Lung microvascular endothelial cell (primary cell): ENCODE data around the gene ABHD3. TPM values are rescaled to one million over a fixed set of nuclear protein-coding genes. Genes with fewer than 3 reads are reported as not detected.
"Not testable (repeated sequence)": the region's sequence is repeated elsewhere in the genome, so short reads cannot be mapped to it uniquely, and the experiment has no call there.

Experiments used
- DNase-seq, 2 donors: peaks; one replicate each; pipeline versions ENCODE4 v3.0.0 to v3.0.0-alpha.2; 2010; ENCODE audit warnings: low read depth in 2 of 2
- total RNA-seq: library from RNA; depleted of rRNA; stranded (reverse); fragments of >200 nt; gene quantifications from 2 replicates; pipeline ENCODE4 v1.2.1, GENCODE V29; 2014

The ABHD3 gene
- total RNA-seq, 1 donor from 2014 or later: 6.9 TPM

GRCh38 chr18:21653361-21653760 is 51.2 kb downstream of the ABHD3 start:
- no peak for DNase-seq

DNA sequence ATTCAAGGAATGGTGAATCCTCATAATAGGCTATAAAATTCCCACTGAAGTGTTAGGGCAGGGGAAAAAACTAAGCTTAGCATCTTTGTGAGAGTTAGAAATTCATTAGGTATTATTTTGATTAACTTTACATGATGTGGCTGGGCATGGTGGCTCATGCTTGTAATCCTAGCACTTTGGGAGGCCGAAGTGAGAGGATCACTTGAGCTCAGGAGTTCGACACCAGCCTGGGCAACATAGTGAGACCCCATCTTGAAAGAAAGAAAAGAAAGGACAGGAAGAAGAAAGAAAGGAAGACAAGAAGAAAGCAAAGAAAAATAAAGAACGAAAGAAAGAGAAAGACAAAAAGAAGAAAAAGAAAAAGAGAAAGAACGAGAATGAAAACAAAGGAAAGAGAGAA is 52.5 kb downstream of the ABHD3 start:
- DNase-seq: no peak

DNA sequence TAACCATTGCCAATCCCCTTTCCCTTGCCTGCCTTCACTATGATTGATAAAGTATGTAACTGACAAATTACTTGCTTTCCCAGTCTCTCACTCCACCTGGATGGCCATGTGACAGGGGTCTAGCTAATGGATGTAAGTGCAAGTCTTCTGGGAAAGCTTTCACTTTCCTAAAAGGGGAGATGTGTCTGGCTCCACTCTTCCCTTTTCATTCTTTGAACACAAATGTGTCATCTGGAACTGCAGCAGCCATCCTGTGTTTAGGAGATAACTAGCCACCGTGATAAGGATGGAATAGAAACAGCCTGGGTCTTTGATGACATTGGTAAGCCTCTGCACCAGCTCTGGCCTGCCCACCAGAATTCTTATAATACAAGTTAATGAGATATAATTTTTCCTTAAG is 54.3 kb downstream of the ABHD3 start:
- no peak for DNase-seq

GRCh38 chr18:21640375-21640774 is 64.2 kb downstream of the ABHD3 start:
- not testable (repeated sequence) for DNase-seq

DNA sequence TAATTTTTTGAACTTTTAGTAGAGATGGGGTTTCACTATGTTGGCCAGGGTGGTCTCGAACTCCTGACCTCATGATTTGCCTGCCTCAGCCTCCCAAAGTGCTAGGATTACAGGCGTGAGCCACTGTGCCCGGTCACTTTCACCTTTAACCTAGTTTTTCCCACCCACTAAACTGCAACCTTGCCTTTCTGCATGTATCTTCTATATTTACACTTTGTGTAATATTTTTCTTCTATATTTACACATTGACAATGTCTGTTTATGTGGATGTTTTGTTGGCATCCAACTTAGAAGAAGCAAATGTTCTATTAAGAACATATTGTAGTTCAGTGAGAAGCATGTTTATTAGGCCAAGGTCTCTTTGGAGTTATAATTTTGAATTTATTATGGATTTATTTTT is 65.8 kb downstream of the ABHD3 start:
- DNase-seq: no peak

DNA sequence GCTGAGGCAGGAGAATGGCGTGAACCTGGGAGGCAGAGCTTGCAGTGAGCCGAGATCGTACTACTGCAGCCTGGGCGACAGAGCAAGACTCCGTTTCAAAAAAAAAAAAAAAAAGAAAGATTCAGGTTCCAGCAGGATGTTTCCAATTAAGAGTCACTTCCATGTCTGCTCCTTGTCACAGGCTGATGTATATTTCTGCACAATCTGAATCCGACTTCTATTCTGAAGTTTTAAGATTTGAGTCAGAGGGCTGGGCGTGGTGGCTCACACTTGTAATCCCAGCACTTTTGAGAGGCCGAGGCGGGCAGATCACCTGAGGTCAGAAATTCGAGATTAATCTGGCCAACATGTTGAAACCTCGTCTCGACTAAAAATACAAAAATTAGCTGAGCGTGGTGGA is 67.8 kb downstream of the ABHD3 start:
- no peak for DNase-seq

GRCh38 chr18:21634588-21635199 is 69.9 kb downstream of the ABHD3 start:
- DNase-seq: no peak

GRCh38 chr18:21632393-21632792 is 72.2 kb downstream of the ABHD3 start:
- DNase-seq: no peak

DNA sequence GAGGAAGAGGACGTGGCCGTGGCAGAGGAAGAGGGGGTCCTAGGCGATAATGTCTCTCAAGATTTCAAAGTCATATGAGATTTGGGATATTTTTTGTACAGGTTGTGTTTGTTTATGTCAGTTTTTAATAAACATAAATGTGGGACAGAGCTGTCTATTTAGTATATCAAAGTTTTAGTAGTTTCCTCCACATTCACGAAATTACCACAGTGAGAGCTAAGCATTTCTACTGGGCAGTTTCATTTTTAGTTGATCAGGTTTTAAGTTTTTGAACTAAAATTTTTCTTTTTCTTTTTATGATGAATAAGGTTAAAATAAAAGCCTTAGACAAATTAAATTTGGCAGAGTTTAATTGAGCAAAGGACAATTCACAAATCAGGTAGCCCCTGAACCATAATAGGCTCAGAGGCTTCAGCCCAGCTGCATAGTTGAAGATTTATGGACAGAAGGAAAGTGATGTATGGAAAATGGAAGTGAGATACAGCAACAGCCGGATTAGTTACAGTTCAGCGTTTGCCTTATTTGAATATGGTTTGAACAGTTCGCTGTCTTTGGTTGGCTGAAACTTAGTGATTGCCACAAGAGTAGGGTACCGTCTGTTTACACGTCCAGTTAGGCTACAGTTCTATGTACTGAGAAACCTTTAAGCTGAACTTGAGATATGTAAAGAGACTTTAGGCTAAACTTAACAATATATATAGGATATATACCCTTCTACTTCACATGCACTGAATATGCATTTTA is 75.3 kb downstream of the ABHD3 start:
- DNase-seq: no peak

GRCh38 chr18:21621640-21622039 is 82.9 kb downstream of the ABHD3 start:
- DNase-seq: not testable (repeated sequence)

DNA sequence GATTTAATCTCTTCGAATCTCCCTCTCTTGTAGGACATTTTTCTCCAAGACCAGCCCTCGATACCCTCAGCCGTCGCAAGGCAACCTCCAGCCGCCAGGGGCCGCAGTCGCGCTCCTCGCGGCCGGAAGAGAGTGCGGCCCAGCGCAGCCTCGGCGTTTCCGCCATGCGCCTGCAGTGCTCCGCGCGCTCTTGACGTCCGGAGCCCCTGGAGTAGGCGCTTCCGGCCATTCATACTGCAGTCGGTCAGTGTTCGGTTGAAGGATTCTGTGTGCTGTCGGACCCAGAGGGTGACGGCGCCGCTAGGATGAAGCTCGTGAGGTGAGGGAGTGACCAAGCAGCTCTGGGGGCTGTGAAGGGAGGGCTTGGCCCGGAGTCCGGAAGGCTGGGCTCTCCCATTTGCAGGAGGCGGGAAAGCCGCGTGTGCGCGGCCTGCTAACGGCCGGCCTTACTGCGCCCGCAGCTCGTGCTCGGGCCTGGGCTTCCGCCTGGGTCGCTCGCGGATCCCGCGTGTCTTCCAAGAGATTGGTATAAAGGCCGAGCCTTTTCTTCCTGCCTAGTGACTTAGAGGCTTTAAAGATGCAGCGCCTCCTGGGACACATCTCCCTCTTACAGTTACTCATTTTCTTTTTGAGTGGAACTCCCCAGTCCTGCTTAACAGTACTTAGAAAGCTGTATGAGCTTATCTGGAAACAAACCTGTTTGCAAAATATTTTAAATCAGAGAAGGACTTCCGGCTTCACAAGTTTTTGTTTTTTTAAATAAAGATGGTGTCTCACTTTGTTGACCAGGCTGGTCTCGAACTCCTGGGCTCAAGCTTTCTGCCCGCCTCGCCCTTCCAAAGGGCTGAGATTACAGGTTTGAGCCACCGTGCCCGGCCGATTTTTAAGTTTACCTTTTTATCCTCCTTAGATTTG is 92.2 kb downstream of the ABHD3 start, which contains the start of gene SNRPD1:
SNRPD1 (plus strand) TSS at position 190 of the 915 bp plus-strand sequence; CDS start at position 306, 116 bp downstream.
- DNase-seq: peak; percentile 93 to 96

DNA sequence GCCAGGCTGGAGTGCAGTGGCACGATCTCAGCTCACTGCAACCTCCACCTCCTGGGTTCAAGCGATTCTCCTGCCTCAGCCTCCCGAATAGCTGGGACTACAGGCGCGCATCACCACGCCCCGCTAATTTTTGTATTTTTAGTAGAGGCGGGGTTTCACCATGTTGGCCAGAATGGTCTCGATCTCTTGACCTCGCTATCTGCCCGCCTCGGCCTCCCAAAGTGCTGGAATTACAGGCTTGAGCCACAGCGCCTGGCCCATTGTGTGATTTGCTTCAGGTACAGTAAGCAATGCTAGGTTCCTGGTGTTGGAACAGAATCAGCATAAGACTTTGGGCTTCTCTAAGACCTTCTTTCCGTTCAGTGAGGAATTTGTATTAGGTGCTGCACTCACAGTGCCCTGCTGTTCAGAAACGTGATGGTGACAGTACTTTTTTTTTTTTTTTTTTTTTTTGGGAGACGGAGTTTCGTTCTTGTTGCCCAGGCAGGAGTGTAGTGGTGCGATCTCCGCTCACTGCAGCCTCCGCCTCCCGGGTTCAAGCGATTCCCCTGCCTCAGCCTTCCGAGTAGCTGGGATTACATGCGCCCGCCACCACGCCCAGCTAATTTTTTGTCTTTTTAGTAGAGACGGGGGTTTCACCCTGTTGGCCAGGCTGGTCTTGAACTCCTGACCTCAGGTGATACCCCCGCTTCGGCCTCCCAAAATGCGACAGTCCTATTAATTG is 93.0 kb downstream of the ABHD3 start:
- DNase-seq: not testable (repeated sequence)

- DNase-seq: peak in 1 of 2 donors; percentile 57
Measured at GRCh38 chr18:21605213-21605612, 99.4 kb downstream of the ABHD3 start.

DNA sequence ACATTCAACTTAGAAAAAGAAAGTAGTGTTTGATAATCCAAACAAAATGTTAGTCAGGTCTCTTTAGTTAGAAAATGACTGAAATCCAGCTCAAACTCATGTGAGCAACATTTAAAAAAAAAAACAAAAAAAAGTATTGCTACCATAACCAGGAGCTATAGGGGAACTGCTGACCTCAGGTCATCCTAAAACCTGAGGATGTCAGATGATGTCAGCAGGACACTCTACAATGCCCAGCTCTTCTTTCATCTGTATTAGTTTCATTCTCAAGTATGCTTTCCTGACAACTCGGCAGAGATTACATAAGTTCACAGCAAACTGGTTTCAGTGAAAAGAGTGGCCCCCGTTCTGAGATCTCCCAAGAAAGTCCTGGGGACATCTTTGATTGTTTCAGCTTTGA is 99.9 kb downstream of the ABHD3 start:
- DNase-seq: peak in 1 of 2 donors; percentile 6

DNA sequence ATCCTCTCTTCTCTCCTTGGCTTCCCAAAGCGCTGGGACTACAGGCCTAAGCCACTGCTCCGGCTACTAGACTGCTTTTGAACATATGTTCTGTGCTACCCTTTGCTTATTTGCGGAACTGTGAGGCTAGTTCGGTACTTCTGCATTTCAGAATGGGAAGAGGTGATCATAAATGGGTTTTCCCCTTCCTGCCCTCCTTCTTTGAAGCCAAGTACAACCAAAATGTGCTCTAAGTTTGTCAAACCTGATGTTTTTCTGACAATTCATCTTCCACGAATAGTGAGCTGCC is 102.3 kb downstream of the ABHD3 start:
- no peak for DNase-seq

Other genes starting within 250 kb of the ABHD3 start
- 8.7 and 10.7 TPM in 2 replicates for gene ESCO1, start 104.1 kb downstream of the ABHD3 start, total RNA-seq
- gene SNRPD1, start 92.5 kb downstream of the ABHD3 start, total RNA-seq: 9.5 and 11.8 TPM in 2 replicates
- 29.6 and 39.3 TPM in 2 replicates for gene MIB1, start 36.0 kb upstream of the ABHD3 start, total RNA-seq